ENCODE data around the gene ROR1. TPM values are rescaled to one million over a fixed set of nuclear protein-coding genes. Genes with fewer than 3 reads are reported as not detected.

Gene ROR1
- polyA plus RNA-seq, 1 of the 3 experiments (the other 2 are of a cell fraction): 4.0 TPM

GRCh38 chr1:63731117-63732043 is 42.4 kb upstream of the ROR1 start (continued):
- TF ChIP-seq REST (IDR thresholded peaks at IDR 0.05; ENCODE audit: low read depth, low read length) (no peak), EZH2phosphoT487 (IDR thresholded peaks at IDR 0.05; ENCODE audit: borderline replicate concordance, low read depth) (no peak), YY1 (IDR thresholded peaks at IDR 0.05; ENCODE audit: low read depth) (no peak), TEAD4 (IDR thresholded peaks at IDR 0.05; ENCODE audit: borderline replicate concordance, insufficient read depth) (0 out of 2 replicates have a peak, but pooled peaks have one; percentile 15), NFIC (IDR thresholded peaks at IDR 0.05; ENCODE audit: borderline replicate concordance) (peak; percentile 22; the same call in 1 of the 2 replicates), RCOR1 (IDR thresholded peaks at IDR 0.05; ENCODE audit: low read length) (no peak), USF2 (IDR thresholded peaks at IDR 0.05; ENCODE audit: borderline replicate concordance, low read depth, low read length) (no peak)

GRCh38 chr1:63732666-63733065 is 41.2 kb upstream of the ROR1 start:
- H3K27ac ChIP-seq (ENCODE audit: low read depth in 2 of 2, low read length in 1 of 2): no peak overlapping the region
- CTCF ChIA-PET: interaction anchor here (1.5 kb wide), 1 partner anchor 41 kb away, joined by 7 read pairs; no protein-coding TSS in a partner anchor
- POLR2A ChIA-PET: no interaction called here

More at GRCh38 chr1:63732666-63733065, 41.2 kb upstream of the ROR1 start:
- Histone ChIP-seq H3K4me1 (ENCODE audit: control insufficient read depth in 1 of 2, insufficient read depth in 2 of 2, low read depth in 1 of 2, low read length in 1 of 2) (peaks cover 0 to 3% of the 10 kb centered on the region in 2 experiments; a peak in 2 of 4 replicates), H3K4me3 (ENCODE audit: low read depth in 2 of 2, low read length in 1 of 2) (no peak overlapping the region), H3K9me2 (no peaks in the 10 kb centered on the region), H3K27me3 (ENCODE audit: insufficient read depth) (no peaks in the 10 kb centered on the region), H3K4me2 (no peak overlapping the region), H2AFZ (ENCODE audit: low read depth) (no peak overlapping the region), H3K9ac (no peak overlapping the region), H3K79me2 (ENCODE audit: insufficient read depth) (no peaks in the 10 kb centered on the region), H3F3A (replicated peaks; ENCODE audit: insufficient read depth) (no peaks in the 10 kb centered on the region), H4K20me1 (ENCODE audit: insufficient read depth) (no peaks in the 10 kb centered on the region), H3K9me3 (no peaks in the 10 kb centered on the region), H3K36me3 (replicated peaks in 1 of 2; ENCODE audit: control insufficient read depth in 1 of 2, insufficient read depth in 2 of 2, low read length in 1 of 2) (no peaks in the 10 kb centered on the region)
- TF ChIP-seq TEAD4 (IDR thresholded peaks at IDR 0.05; ENCODE audit: borderline replicate concordance, insufficient read depth) (no peak), IRF3 (IDR thresholded peaks at IDR 0.05; ENCODE audit: low read depth, low read length) (no peak), USF1 (IDR thresholded peaks at IDR 0.05; ENCODE audit: borderline replicate concordance, low read depth) (no peak), RXRA (IDR thresholded peaks at IDR 0.05; ENCODE audit: borderline replicate concordance, low read depth) (no peak), PBX3 (IDR thresholded peaks at IDR 0.05) (no peak)
- whole genome bisulfite sequencing (ENCODE audit: low lambda C conversion rate): 79% methylated on average over 1 of the region's 1 CpG
- DNase-seq: no peak
